ENCODE data around the gene GSAP. TPM values are rescaled to one million over a fixed set of nuclear protein-coding genes. Genes with fewer than 3 reads are reported as not detected.

GSAP gene
- total RNA-seq, 4 donors from 2014 or later: 12.6 to 22.8 (median 17.0) TPM

DNA sequence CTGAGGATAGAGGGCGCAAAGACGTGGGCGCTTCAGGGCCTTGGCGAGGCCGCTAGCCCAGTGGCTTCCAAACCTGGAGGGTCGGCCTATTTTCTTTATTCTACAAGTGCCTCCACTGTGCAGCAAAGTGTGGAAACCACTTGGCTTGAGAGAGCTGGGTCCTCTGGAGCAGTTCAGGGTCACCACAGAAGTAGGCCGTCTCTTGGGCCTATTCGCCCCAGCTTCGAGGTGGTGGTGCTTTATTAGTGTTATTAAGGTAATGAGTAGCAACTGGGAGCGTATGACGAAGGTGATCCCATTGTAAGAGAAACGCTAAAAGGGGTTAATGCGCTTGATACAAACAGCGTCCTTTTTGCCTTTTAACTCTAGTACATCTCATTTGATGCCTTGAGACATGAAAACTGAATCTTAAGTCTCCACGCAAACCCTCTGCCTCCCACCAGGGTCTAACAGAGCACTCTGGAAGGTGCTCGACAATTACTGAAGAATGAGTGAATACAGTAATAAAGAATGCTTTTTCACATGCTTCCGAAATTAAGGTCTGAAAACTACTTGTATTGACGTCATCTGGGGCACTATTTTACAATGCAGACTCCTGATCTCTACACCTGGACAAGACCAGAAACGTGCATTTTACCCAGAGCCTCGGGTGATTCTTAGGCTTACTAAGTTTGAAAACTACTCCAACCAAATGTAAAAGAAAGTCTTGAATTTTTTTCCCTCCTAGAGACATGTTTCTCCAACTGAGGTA lies 647 bp upstream of the GSAP start:
- Histone ChIP-seq H3K27ac (replicated peaks in 1 of 4) (peak overlapping the region; percentile 84 to 92 (median 90)), H3K4me1 (peaks cover 12 to 28% (median 25%) of the 10 kb centered on the region in 4 donors), H3K9me3 (no peaks in the 10 kb centered on the region), H3K36me3 (no peaks in the 10 kb centered on the region), H3K4me3 (peak overlapping the region; percentile 81 to 94 (median 85)), H3K27me3 (no peaks in the 10 kb centered on the region)
- no peak for DNase-seq (ENCODE audit: extremely low spot score)
- intact Hi-C loops (cut with DNase I): no loop called here
- TF ChIP-seq, protein P1, sequence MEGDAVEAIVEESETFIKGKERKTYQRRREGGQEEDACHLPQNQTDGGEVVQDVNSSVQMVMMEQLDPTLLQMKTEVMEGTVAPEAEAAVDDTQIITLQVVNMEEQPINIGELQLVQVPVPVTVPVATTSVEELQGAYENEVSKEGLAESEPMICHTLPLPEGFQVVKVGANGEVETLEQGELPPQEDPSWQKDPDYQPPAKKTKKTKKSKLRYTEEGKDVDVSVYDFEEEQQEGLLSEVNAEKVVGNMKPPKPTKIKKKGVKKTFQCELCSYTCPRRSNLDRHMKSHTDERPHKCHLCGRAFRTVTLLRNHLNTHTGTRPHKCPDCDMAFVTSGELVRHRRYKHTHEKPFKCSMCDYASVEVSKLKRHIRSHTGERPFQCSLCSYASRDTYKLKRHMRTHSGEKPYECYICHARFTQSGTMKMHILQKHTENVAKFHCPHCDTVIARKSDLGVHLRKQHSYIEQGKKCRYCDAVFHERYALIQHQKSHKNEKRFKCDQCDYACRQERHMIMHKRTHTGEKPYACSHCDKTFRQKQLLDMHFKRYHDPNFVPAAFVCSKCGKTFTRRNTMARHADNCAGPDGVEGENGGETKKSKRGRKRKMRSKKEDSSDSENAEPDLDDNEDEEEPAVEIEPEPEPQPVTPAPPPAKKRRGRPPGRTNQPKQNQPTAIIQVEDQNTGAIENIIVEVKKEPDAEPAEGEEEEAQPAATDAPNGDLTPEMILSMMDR (IDR thresholded peaks at IDR 0.05): peak in 1 of 3 experiments; percentile 16
- TF ChIP-seq POLR2AphosphoS5 (IDR thresholded peaks at IDR 0.05): no peak
- WGBS: 60% methylated on average over 19 of the region's 20 CpGs

DNA sequence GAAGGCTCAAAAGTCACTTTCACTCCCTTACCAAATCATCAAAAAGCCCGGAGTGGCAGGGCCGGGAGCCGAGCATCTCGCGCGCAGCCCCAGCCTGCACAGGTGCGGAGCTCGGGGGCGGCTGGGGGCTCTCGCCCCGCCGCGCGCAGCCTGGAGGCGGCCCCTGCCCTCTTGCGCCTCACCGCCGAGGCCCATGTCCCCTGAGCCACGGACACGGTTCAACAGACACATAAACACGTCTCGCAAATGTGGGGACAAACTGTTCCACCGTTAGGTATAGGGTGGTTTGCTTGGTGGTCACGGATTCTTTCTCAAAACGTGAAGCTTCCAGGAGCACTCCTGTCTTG lies 700 bp downstream of the GSAP start:
- H3K9me3 ChIP-seq: no peaks in the 10 kb centered on the region
- TF ChIP-seq POLR2A (IDR thresholded peaks at IDR 0.05; ENCODE audit: low read depth): no peak
- no peak for TF ChIP-seq EP300 (IDR thresholded peaks at IDR 0.05)
- peak in 1 of 2 donors; percentile 5 for TF ChIP-seq POLR2AphosphoS5 (IDR thresholded peaks at IDR 0.05)
- H3K27ac ChIP-seq (replicated peaks in 1 of 4): peak overlapping the region; percentile 84 to 92 (median 90)
- intact Hi-C loops (cut with DNase I): no loop called here
- 1% methylated on average over 19 of the region's 25 CpGs for WGBS
- no peaks in the 10 kb centered on the region for H3K36me3 ChIP-seq
- H3K27me3 ChIP-seq: no peaks in the 10 kb centered on the region
- H3K4me3 ChIP-seq: peak overlapping the region; percentile 81 to 94 (median 85)
- peaks cover 12 to 30% (median 29%) of the 10 kb centered on the region in 4 donors for H3K4me1 ChIP-seq
- DNase-seq (ENCODE audit: extremely low spot score): no peak

- H3K9me3 ChIP-seq: no peaks in the 10 kb centered on the region
- TF ChIP-seq EP300 (IDR thresholded peaks at IDR 0.05): no peak
- TF ChIP-seq POLR2A (IDR thresholded peaks at IDR 0.05; ENCODE audit: low read depth): no peak
- no peak for TF ChIP-seq POLR2AphosphoS5 (IDR thresholded peaks at IDR 0.05)
- TF ChIP-seq, protein P1 (IDR thresholded peaks at IDR 0.05): no peak
- intact Hi-C loops (cut with DNase I): no loop called here
- H3K4me3 ChIP-seq: peak overlapping the region in 1 of 4 donors; percentile 1
- H3K36me3 ChIP-seq: no peaks in the 10 kb centered on the region
- peaks cover 12 to 42% (median 41%) of the 10 kb centered on the region in 4 donors for H3K4me1 ChIP-seq
- DNase-seq (ENCODE audit: extremely low spot score): no peak
- no peaks in the 10 kb centered on the region for H3K27me3 ChIP-seq
- peak overlapping the region; percentile 10 to 92 (median 66) for H3K27ac ChIP-seq (replicated peaks in 1 of 4)
These were observed 2.2 kb downstream of the GSAP start for GRCh38 chr7:77413861-77414424.

DNA sequence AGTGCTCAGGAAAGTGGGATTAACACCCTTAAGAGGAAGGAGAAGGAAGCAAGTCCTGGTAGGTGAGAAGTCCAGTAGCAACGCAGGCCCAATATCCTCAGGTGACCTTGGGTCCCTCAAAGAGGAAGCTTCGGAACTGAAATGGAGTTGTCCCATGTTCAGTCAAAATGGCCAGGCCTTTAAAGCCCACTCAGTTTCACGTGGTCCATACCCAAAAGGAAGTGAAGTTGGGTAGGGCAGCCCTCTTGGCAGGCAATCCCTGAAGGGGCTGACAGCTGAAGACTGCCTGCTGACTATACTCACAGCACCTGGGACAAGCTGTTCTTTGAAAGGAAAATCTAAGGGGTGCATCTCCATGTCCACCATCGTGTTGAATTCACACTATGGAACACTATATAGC lies 3.0 kb downstream of the GSAP start:
- Histone ChIP-seq H3K27me3 (no peaks in the 10 kb centered on the region), H3K27ac (replicated peaks in 1 of 4) (peak overlapping the region in 1 of 4 donors; percentile 92), H3K4me1 (peaks cover 12 to 42% (median 41%) of the 10 kb centered on the region in 4 donors), H3K9me3 (no peaks in the 10 kb centered on the region), H3K4me3 (no peak overlapping the region), H3K36me3 (no peaks in the 10 kb centered on the region)
- no peak for DNase-seq (ENCODE audit: extremely low spot score)
- WGBS: 65% methylated on average over 4 of the region's 4 CpGs
- intact Hi-C loops (cut with DNase I): no loop called here
- TF ChIP-seq, protein P1 (IDR thresholded peaks at IDR 0.05): no peak
- TF ChIP-seq POLR2A (IDR thresholded peaks at IDR 0.05; ENCODE audit: low read depth) (no peak), EP300 (IDR thresholded peaks at IDR 0.05) (no peak), POLR2AphosphoS5 (IDR thresholded peaks at IDR 0.05) (no peak)

- Histone ChIP-seq H3K4me1 (peaks cover under 1 to 37% (median 29%) of the 10 kb centered on the region in 4 donors), H3K27ac (replicated peaks in 1 of 4) (peak overlapping the region in 3 of 4 donors; percentile 19 to 42 (median 27)), H3K9me3 (no peaks in the 10 kb centered on the region), H3K27me3 (no peaks in the 10 kb centered on the region), H3K4me3 (no peak overlapping the region), H3K36me3 (no peaks in the 10 kb centered on the region)
- intact Hi-C loops (cut with DNase I): no loop called here
- peak in 1 of 2 donors; percentile 49 for TF ChIP-seq POLR2AphosphoS5 (IDR thresholded peaks at IDR 0.05)
- TF ChIP-seq, protein P1 (IDR thresholded peaks at IDR 0.05): no peak
- 73% methylated on average over 5 of the region's 5 CpGs for WGBS
- DNase-seq (ENCODE audit: extremely low spot score): no peak
These were observed 6.2 kb downstream of the GSAP start for GRCh38 chr7:77409739-77410547.

All from esophagus muscularis mucosa (tissue), 4 donors.